Measurements from ENCODE around the gene NUAK2.
A peak's percentile ranks its signal among the peaks of the same experiment; 100 is the strongest.

DNA sequence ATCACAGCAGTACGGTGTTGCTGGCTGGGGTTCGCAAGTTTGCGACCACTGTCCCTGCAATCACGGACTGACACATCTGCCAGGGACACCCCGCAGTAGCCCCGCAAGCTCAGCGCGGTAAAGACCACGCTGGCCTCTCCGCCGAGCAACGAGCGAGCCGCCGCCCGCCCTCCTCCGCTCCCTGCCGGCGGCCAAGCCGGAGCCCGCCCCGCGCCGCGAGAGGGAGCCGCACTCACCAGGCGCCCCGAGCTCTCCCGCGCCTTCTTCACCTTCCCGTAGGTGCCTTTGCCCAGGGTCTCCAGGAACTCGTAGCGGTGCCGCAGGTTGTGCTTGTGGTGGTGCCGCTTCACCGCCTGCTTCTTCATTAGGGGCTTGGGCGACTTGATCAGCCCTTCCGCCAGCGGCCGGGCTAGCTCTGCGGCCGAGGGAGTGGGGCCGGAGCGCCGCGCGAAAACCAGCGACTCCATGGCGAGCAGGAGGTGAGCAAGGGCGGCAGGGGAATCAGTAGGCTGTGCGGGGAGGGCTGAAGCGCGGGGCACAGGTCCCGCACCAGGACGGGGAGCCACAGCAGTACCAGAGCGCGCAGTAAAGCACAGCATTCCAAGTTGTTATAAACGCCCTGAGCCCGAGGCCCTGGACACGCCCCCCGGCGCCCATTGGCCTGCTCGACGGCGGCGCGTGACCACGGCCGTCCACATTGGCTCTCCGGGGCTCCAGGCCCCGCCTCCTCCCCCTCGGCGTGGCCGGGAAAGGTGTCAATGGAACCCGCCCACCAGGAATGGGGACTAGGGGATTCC is at the start of gene NUAK2:
- TF ChIP-seq SMC3 (conservative IDR thresholded peaks at IDR 0.05; ENCODE audit: poor library complexity) (peak; percentile 64), TAF1 (IDR thresholded peaks at IDR 0.05; ENCODE audit: low read depth) (peak; percentile 93), EZH2 (IDR thresholded peaks at IDR 0.05; ENCODE audit: borderline replicate concordance, insufficient read depth, low read length, poor library complexity, severe bottlenecking) (no peak)
- TF ChIP-seq, protein P1, sequence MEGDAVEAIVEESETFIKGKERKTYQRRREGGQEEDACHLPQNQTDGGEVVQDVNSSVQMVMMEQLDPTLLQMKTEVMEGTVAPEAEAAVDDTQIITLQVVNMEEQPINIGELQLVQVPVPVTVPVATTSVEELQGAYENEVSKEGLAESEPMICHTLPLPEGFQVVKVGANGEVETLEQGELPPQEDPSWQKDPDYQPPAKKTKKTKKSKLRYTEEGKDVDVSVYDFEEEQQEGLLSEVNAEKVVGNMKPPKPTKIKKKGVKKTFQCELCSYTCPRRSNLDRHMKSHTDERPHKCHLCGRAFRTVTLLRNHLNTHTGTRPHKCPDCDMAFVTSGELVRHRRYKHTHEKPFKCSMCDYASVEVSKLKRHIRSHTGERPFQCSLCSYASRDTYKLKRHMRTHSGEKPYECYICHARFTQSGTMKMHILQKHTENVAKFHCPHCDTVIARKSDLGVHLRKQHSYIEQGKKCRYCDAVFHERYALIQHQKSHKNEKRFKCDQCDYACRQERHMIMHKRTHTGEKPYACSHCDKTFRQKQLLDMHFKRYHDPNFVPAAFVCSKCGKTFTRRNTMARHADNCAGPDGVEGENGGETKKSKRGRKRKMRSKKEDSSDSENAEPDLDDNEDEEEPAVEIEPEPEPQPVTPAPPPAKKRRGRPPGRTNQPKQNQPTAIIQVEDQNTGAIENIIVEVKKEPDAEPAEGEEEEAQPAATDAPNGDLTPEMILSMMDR (IDR thresholded peaks at IDR 0.05; ENCODE audit: poor library complexity, severe bottlenecking), result peak; percentile 60
